HG03095 (cell line): Measurements from ENCODE around the gene BCL2L15.

Source experiments
- ATAC-seq: cut with Tn5 transposase; IDR thresholded peaks from one replicate; pipeline ENCODE4 v1.9.1; 2021; ENCODE audit warnings: moderate library complexity; ENCODE audit not compliant: unreplicated experiment

Gene BCL2L15

GRCh38 chr1:113887402-113888175 lies at the start of gene BCL2L15:
Gene BCL2L15, minus strand, starts transcription at chr1:113887581. Its CDS starts 206 bp downstream, at chr1:113887375.
- ATAC-seq: no peak

GRCh38 chr1:113937146-113937545 lies 49.8 kb upstream of the BCL2L15 start:
- ATAC-seq: no peak

DNA sequence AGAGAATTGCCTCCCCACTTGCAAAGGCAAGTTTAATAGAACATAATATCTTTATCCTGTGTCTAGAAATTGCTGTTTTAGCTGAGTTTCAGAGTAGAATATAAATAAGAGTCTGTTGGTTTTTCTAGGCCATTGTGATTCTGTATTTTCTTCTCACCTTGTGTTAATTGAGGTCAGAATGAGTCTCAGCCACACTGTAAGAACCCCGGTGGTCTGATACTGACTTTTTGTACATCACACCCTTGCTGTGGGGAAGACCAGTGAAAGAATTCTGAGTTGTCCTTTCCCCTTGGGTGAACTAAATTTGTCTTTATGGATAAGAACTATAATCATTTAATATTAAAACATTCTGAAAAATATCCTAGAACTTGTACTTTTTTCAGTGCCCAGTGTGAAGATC lies 48.6 kb upstream of the BCL2L15 start:
- ATAC-seq: no peak

- no peak for ATAC-seq
These were observed 47.8 kb upstream of the BCL2L15 start for GRCh38 chr1:113935176-113935575.

- ATAC-seq: no peak
These were observed 47.2 kb upstream of the BCL2L15 start for GRCh38 chr1:113934511-113935055.

GRCh38 chr1:113934006-113934405 lies 46.6 kb upstream of the BCL2L15 start:
- no peak for ATAC-seq

DNA sequence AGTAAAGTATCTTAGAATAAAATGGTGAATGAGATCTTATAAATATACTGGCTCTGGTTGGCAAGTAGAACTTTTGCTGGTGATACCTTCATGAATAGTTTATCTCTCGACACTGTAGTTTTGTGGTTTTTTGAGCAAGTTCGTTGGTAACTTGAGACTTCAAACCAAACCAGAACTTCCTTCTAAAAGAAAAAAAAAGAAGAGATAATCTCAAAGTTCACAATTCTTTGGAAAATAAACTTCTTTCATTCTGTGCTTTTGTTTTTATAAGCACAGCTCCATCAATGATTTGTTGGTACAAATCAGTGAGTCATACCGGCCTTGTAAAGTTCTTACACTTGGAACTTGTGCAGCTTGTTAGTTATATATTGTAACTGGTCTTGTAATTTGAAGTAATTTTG lies 44.1 kb upstream of the BCL2L15 start:
- no peak for ATAC-seq

DNA sequence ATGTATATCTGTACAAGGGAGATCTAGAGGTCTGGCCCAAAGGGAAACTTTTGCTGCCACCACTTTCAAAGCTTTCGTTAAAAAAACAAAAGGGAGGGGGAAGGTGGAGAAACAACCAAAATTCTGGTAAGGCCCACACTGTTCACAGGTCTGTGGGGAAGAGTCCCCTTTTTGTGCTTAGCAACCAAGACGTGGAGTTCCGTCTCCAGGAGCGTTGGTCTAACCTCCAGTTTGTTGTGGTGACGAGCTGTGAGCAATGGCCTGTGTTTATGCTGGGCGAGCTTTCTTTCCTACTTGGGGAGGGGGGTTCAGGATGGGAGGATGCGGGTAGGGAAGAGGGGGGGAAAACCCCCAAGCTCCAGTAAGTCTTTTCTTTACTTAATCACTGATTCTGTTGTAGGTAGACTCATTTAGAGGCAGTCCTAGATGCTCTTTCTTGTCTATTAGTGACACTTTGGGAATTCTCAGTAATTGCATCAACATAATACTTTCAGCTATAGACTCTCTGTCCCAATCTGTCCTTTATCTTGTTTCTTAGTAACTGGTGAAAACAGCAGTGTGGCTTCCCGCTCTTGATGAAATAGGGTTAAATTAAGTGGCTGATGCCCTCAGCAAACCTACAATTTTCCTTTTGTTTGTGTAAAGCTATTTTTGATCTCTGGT lies 43.2 kb upstream of the BCL2L15 start:
- ATAC-seq: peak; percentile 32

GRCh38 chr1:113929750-113930498 lies 42.5 kb upstream of the BCL2L15 start:
- ATAC-seq: peak; percentile 32

GRCh38 chr1:113928941-113929749 lies 41.8 kb upstream of the BCL2L15 start, which contains the start of gene HIPK1:
Gene HIPK1, plus strand, starts transcription at chr1:113929324.
- ATAC-seq: peak; percentile 64

GRCh38 chr1:113928187-113928930 lies 41.0 kb upstream of the BCL2L15 start:
- ATAC-seq: peak; percentile 32

GRCh38 chr1:113924473-113924872 lies 37.1 kb upstream of the BCL2L15 start:
- ATAC-seq: no peak

DNA sequence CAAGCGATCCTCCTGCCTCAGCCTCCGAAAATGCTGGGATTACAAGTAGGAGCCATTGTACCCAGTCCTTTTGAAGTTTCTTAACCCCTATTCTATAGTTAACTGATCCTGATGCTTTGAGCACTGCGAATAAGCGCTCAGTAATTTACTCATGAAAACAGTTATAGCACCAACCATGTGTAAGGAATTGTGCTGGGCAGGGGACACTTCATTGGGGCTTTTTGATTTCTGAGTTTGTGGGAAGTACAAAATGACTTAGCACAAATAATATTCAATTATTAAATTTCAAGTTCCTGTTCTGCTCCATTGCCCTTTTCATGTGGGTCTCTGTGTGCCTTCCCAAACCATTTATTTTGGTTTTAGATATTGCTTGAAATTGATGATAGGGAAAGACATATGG lies 35.6 kb upstream of the BCL2L15 start:
- no peak for ATAC-seq

DNA sequence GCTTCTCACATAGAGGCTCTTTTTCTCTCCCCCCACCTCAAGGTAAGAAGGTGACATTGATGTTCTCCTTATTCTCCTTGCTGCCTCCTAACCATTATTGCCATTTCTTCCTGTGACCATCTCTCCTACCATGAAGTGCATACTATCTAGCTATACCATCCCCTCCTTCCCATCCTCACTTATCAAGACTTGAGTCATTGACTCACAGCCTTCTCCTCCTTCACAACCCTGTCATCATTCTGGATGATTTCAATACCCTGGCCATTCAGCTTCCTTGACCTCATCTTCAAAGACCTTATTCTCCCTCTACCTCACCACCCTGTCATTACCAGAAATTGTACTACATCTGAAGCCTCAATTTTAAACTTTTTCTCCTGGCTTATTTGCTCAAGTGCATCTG lies 30.9 kb upstream of the BCL2L15 start:
- no peak for ATAC-seq

GRCh38 chr1:113917400-113918082 lies 30.2 kb upstream of the BCL2L15 start:
- no peak for ATAC-seq

- no peak for ATAC-seq
These were observed 29.6 kb upstream of the BCL2L15 start for GRCh38 chr1:113916974-113917373.

DNA sequence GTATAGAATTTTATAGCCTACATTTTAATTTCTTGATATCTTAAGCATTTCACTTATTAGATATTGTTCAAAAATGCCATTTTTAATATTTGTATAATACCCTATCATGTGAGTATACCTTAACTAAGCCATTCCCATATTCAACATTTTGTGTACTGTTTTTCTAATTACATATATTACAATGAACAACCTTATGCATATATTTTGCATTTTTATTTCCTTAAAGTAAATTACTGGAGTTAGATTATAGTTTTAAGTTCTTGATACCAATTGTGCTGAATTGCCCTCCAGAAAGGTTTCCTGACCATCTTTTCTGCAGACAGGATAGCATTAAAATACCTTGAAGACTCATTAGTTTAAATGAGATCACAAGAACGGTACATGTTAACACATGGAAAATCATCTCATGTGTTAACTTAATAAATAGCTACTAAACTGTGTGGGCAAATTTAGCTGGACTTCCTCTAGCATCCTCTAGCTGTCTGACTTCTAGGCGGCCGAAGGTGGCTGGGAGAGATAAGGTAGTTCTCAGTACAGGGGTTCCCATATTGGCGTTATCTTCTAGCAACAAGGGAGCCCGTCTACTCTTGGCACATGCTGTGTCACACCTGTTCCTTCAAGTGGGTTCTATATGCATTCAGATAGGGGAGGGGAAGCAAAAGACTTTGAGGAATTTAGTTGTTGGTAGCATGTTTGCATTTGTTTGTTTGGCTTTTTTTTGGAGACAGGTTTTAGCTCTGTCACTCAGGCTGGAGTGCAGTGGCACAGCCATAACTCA lies 26.7 kb upstream of the BCL2L15 start:
- ATAC-seq: no peak

DNA sequence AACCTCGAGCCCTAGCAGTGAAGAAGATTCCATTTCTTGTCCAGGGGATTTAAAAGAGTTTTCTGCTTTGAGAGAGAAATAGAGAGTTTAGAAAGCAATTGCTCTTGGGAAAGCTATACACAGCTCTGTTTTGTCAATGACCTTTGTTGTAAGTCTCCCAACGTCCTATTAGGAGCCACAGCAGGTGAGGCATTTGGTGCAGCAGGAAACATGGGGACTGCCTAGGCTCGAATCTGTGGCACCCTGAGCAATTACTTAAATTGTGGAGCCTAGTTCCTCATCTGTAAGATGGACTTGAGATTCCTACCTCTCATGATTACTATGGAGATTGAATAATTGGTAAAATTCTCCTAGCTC lies 25.9 kb upstream of the BCL2L15 start:
- ATAC-seq: no peak
